Motor neuron (in vitro differentiated cells): Measurements from ENCODE around the gene AGBL2. TPM values are rescaled to one million over a fixed set of nuclear protein-coding genes. Genes with fewer than 3 reads are reported as not detected.

ENCODE experiments used
- ATAC-seq, 8 experiments: fragments of 200-7000 bp; cut with Tn5 transposase; replicated peaks in 6 of 8; 2 replicates each; pipeline ENCODE4 v1.8.0; 2021; ENCODE audit warnings: mild to moderate bottlenecking in 8 of 8, moderate library complexity in 8 of 8
- H3K27ac ChIP-seq, 2 donors: fragments of 250-450 bp; sonication (Bioruptor Pico); 2 replicates each; pipeline ENCODE4 v1.9.0; 2021; ENCODE audit warnings: antibody characterized with exemption in 2 of 2, mild to moderate bottlenecking in 2 of 2, moderate library complexity in 1 of 2
- H3K4me1 ChIP-seq, 2 donors: fragments of 250-450 bp; sonication (Bioruptor Pico); replicated peaks in 1 of 2; 2 replicates each; pipeline ENCODE4 v1.6.1; 2021; ENCODE audit warnings: antibody characterized with exemption in 2 of 2, mild to moderate bottlenecking in 2 of 2, moderate library complexity in 1 of 2
- H3K4me3 ChIP-seq, 5 donors: fragments of 250-450 bp; sonication (Bioruptor Pico); 2 replicates each; pipeline ENCODE4 v1.9.0; 2021; ENCODE audit warnings: antibody characterized with exemption in 5 of 5, mild to moderate bottlenecking in 5 of 5, moderate library complexity in 4 of 5
- WGBS, 10 experiments: fragments of 450-650 bp; shearing (Covaris generic); methylation state at CpG; one replicate each; pipeline ENCODE4 v1.0.0; 2022; 5-methylcytosine and 5-hydroxymethylcytosine counted together
- in situ Hi-C, 9 experiments: fragments of 400-800 bp; cut with MboI; loops; one replicate each; pipeline ENCODE4 v1.15.0; 2021; ENCODE audit warnings: low sequenced_read_pairs in 9 of 9, low pct_unique_long_range_greater_than_20kb in 2 of 9; ENCODE audit not compliant: unreplicated experiment in 9 of 9
- total RNA-seq, 8 experiments: library from RNA; unstranded; fragments of 300-600 nt; gene quantifications; 2 replicates each; pipeline versions ENCODE4 v1.2.3 to v1.2.4, GENCODE V29; 2022

AGBL2 gene
- total RNA-seq, 8 experiments from 2014 or later: 0.27 to 2.3 (median 1.5) TPM

- Histone ChIP-seq H3K27ac (no peak overlapping the region), H3K4me3 (no peak overlapping the region), H3K4me1 (no peaks in the 10 kb centered on the region)
- 0 to 100% (median 78%) methylated on average over 1 to 7 of the region's 10 CpGs for WGBS, 10 experiments
- peak; percentile 48 to 89 (median 77) for ATAC-seq
- in situ Hi-C loops: no loop called here
Observed at GRCh38 chr11:47616726-47617416, 98.3 kb downstream of the AGBL2 start.

- Histone ChIP-seq H3K4me1 (no peaks in the 10 kb centered on the region), H3K27ac (no peak overlapping the region), H3K4me3 (no peak overlapping the region)
- in situ Hi-C loops: no loop called here
- no peak for ATAC-seq
Observed at GRCh38 chr11:47615249-47615648, 99.9 kb downstream of the AGBL2 start.

GRCh38 chr11:47611348-47611794 is 103.8 kb downstream of the AGBL2 start:
- H3K4me3 ChIP-seq: no peak overlapping the region
- in situ Hi-C loops: no loop called here
- ATAC-seq: no peak

GRCh38 chr11:47609675-47610074 is 105.5 kb downstream of the AGBL2 start:
- 0 to 87% (median 30%) methylated on average over 1 to 3 of the region's 3 CpGs; no CpG with 5 or more reads in 5 of the 10 experiments for WGBS, 10 experiments
- in situ Hi-C loops: no loop called here
- Histone ChIP-seq H3K4me1 (no peaks in the 10 kb centered on the region), H3K4me3 (no peak overlapping the region), H3K27ac (no peak overlapping the region)
- peak in 3 of 8 experiments; percentile 29 to 76 (median 64) for ATAC-seq

More at GRCh38 chr11:47611348-47611794, 103.8 kb downstream of the AGBL2 start:
- no peaks in the 10 kb centered on the region for H3K4me1 ChIP-seq
- 7 to 100% (median 83%) methylated on average over 1 to 6 of the region's 6 CpGs for WGBS, 10 experiments
- H3K27ac ChIP-seq: no peak overlapping the region

Other genes with a start within 250 kb of the AGBL2 start
- gene CELF1, start 162.2 kb downstream of the AGBL2 start, total RNA-seq: 100 to 1,000 TPM in 4 of 8 experiments, 10 to 100 TPM in 4; 47.2 to 125 (median 106) TPM
- gene PTPMT1, start 149.8 kb downstream of the AGBL2 start, total RNA-seq: 10 to 100 TPM; 31.6 to 62.8 (median 38.9) TPM
- 10 to 100 TPM; 12.6 to 28.8 (median 18.1) TPM for gene KBTBD4, start 136.4 kb downstream of the AGBL2 start, total RNA-seq
- 100 to 1,000 TPM in 7 of 8 experiments, 10 to 100 TPM in 1; 92.5 to 149 (median 114) TPM for gene NDUFS3, start 136.3 kb downstream of the AGBL2 start, total RNA-seq
- 1 to 10 TPM in 1 of 8 experiments, under 1 TPM in 6, not detected in 1; 0.27 to 2.5 (median 0.64) TPM for gene FAM180B, start 128.7 kb downstream of the AGBL2 start, total RNA-seq
- 10 to 100 TPM in 1 of 8 experiments, 1 to 10 TPM in 4, under 1 TPM in 1, not detected in 2; 0.63 to 10.7 (median 5.0) TPM for gene C1QTNF4, start 121.0 kb downstream of the AGBL2 start, total RNA-seq
- 10 to 100 TPM; 55.8 to 97.7 (median 82.2) TPM for gene MTCH2, start 72.8 kb downstream of the AGBL2 start, total RNA-seq
- gene FNBP4, start 52.0 kb upstream of the AGBL2 start, total RNA-seq: 100 to 1,000 TPM in 2 of 8 experiments, 10 to 100 TPM in 6; 59.2 to 216 (median 76.4) TPM
- gene NUP160, start 133.0 kb upstream of the AGBL2 start, total RNA-seq: 10 to 100 TPM; 18.5 to 56.6 (median 33.5) TPM